HUES64 (cell line): ENCODE results near the gene CPPED1.
"Not testable (repeated sequence)": the region's sequence is repeated elsewhere in the genome, so short reads cannot be mapped to it uniquely, and the experiment has no call there.

ENCODE experiments used
- H3K27ac ChIP-seq: 2 replicates; pipeline ENCODE4 v1.7.0; 2013; ENCODE audit warnings: low read depth, low read length, inconsistent platforms
- H3K27me3 ChIP-seq: 2 replicates; pipeline ENCODE4 v1.6.1; 2013; ENCODE audit warnings: mild to moderate bottlenecking, low read length; ENCODE audit not compliant: insufficient read depth
- H3K36me3 ChIP-seq: 2 replicates; pipeline ENCODE4 v1.6.1; 2013; ENCODE audit warnings: mild to moderate bottlenecking, low read length; ENCODE audit not compliant: insufficient read depth
- H3K4me1 ChIP-seq: 2 replicates; pipeline ENCODE4 v1.6.1; 2013; ENCODE audit warnings: mild to moderate bottlenecking, low read length, moderate library complexity; ENCODE audit not compliant: insufficient read depth
- H3K4me3 ChIP-seq: 2 replicates; pipeline ENCODE4 v1.5.1; 2013; ENCODE audit warnings: mild to moderate bottlenecking, low read length, moderate library complexity
- H3K9ac ChIP-seq: 2 replicates; pipeline ENCODE4 v1.6.1; 2013; ENCODE audit warnings: mild to moderate bottlenecking, low read depth, low read length
- H3K9me3 ChIP-seq: 2 replicates; pipeline ENCODE4 v1.6.1; 2013; ENCODE audit warnings: low read depth, low read length; ENCODE audit not compliant: insufficient read depth
- WGBS: fragments of 150-250, 120-280 bp; methylation state at CpG from one replicate; pipeline ENCODE4 v1.1.7; 2013; ENCODE audit warnings: missing lambda C conversion rate; 5-methylcytosine and 5-hydroxymethylcytosine counted together

The CPPED1 gene

DNA sequence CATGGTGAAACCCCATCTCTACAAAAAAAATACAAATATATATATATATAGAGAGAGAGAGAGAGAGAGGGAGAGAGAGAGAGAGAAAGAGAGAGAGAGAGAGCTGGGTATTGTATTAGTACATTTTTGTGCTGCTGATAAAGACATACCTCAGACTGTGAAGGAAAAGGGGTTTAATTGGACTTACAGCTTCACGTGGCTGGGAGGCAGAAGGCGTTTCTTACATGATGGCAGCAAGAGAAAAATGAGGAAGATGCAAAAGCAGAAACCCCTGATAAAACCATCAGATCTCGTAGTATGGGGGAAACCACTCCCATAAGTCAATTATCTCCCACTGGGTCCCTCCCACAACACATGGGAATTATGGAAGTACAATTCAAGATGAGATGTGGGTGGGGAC lies 37.5 kb downstream of the CPPED1 start:
- H3K27ac ChIP-seq, H3K9ac ChIP-seq, H3K4me1 ChIP-seq, H3K4me3 ChIP-seq, H3K36me3 ChIP-seq, H3K27me3 ChIP-seq, H3K9me3 ChIP-seq: not testable (repeated sequence)
- 93% methylated on average over 3 of the region's 3 CpGs for WGBS

DNA sequence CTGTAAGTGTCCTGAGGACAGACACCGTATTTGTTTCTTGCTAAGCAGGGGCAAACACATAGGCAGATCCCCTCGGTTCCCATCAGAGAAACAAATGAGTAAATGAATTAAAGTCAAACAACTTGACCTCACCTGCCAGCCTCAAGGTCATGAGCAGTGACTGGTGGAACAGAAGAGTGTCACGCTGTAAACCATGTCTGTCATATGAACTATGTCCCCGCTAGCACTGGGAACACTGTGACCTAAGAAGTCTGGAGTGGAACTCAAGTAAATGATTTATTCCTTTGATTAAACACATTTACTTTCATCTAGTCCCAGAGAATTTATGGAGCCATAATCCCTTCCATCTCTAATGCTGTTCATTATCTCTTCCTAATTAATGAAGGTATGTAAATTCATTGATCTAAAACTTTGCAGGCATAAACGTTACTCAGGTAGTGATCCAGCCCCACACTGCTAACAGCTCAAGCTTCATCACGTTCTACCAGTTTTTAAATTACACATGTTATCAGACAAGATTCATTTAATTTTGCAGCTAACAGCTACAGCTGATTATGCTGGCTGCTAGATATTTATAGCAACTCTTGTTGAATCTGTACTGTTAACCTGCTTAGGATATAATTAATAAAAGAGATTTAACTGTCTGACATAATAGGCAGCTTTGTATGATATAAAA lies 38.7 kb downstream of the CPPED1 start:
- H3K4me1 ChIP-seq, result no peaks in the 10 kb centered on the region
- H3K9me3 ChIP-seq, result no peaks in the 10 kb centered on the region
- no peak overlapping the region for H3K27ac ChIP-seq
- H3K9ac ChIP-seq, result no peak overlapping the region
- WGBS, result 94% methylated on average over 6 of the region's 6 CpGs
- H3K4me3 ChIP-seq, result no peak overlapping the region
- H3K27me3 ChIP-seq, result no peaks in the 10 kb centered on the region
- H3K36me3 ChIP-seq, result no peaks in the 10 kb centered on the region

DNA sequence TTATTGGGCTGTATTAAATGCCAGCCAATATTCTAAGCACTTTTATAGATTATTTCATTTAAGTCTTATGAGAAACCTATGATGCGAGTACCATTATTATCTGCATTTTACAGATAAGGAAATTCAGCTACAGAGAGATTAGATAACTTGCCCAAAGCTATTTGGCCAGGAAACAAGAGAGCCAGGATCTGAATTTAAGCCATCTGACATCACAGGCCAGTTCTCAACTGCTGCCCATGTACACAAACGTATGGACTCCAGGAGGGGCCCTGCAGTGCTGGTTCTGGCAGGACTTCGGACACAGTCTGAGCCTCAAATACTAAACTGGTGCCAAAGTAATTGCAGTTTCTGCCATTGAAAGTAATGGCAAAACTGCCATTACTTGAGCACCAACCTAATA lies 40.2 kb downstream of the CPPED1 start:
- Histone ChIP-seq H3K27me3 (no peaks in the 10 kb centered on the region), H3K4me1 (peaks cover 6% of the 10 kb centered on the region; the same call in 1 of the 2 replicates), H3K36me3 (no peaks in the 10 kb centered on the region), H3K4me3 (no peak overlapping the region), H3K27ac (no peak overlapping the region), H3K9me3 (no peaks in the 10 kb centered on the region), H3K9ac (no peak overlapping the region)
- WGBS, result 90% methylated on average over 3 of the region's 3 CpGs

DNA sequence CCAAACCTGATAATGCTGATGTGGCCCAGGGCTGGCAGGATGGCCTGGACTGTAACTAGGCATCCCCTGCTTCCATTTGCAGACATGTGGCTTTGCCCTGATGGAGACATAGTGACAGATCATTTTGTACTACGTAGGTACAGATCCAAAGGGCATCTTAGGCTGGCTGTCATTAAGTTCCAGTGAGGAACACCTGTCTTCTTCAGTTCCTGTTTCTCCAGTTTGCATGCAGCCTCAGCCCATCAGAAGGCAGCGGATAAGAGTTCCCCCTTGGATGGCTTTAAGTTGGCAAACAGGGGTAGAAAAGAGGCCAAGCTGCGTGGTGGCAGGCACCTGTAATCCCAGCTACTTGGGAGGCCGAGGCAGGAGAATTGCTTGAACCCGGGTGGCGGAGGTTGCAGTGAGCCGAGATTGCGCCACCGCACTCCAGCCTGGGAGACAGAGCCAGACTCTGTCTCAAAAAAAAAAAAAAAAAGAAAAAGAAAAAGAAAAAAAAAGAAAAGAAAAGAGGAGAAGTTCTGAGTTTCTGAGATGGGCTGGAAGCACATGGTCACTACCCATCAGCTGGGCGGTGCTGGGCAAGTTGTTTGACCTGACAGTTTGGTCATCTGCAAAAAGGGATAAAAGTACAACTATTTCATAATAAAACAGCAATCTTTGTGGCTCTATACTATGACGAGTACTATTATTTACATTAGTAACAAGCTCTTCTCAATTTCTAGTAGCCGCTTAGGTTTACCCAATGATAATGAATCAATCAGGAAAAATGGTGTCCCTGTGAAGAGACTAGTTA lies 42.7 kb downstream of the CPPED1 start:
- no peak overlapping the region for H3K4me3 ChIP-seq
- 94% methylated on average over 11 of the region's 12 CpGs for WGBS
- no peaks in the 10 kb centered on the region for H3K27me3 ChIP-seq

DNA sequence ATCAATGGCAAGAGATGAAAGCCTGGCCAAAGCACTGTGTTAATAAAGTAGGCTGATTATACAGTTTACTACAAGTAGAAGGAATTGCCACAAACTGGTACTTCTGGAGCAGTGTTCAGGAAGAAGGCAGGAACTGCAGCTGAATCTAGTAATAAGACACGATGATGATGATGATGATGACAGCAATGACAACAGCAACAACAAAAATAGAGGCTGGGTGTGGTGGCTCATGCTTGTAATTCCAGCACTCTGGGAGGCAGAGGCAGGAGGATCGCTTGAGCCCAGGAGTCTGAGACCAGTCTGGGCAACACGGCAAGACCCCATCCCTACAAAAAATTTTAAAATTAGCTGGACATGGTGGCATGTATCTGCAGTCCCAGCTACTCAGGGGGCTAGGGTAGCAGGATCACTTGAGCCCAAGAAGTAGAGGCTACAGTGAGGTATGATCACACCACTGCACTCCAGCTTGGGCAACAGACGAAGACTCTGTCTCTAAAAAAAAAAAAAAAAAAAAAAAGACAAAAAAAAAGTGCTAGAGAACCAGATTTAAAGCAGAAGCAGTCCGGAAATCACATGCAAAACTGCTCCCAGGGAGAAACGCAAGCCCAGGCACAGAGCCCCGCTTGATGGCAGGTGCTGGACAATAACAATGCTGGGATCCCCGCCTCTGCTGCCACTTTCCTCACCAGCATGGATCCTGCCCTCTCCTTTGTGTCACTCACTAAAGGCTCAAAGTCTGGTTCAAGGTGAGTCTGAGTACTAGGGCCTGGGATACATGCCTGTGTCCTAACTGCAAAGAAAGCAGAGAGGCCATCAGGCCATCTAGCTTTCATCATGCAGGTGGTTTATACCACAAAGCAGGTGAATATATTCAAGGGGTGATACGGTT lies 44.8 kb downstream of the CPPED1 start:
- Histone ChIP-seq H3K36me3 (no peaks in the 10 kb centered on the region), H3K9ac (no peak overlapping the region), H3K4me3 (no peak overlapping the region), H3K27ac (no peak overlapping the region), H3K9me3 (no peaks in the 10 kb centered on the region), H3K27me3 (no peaks in the 10 kb centered on the region), H3K4me1 (peaks cover 6% of the 10 kb centered on the region; the same call in 1 of the 2 replicates)
- WGBS, result 81% methylated on average over 9 of the region's 9 CpGs

More for the DNA sequence above, 42.7 kb downstream of the CPPED1 start:
- no peaks in the 10 kb centered on the region for H3K36me3 ChIP-seq
- no peaks in the 10 kb centered on the region for H3K9me3 ChIP-seq
- no peak overlapping the region for H3K9ac ChIP-seq
- peaks cover 6% of the 10 kb centered on the region; the same call in 1 of the 2 replicates for H3K4me1 ChIP-seq
- H3K27ac ChIP-seq, result no peak overlapping the region

DNA sequence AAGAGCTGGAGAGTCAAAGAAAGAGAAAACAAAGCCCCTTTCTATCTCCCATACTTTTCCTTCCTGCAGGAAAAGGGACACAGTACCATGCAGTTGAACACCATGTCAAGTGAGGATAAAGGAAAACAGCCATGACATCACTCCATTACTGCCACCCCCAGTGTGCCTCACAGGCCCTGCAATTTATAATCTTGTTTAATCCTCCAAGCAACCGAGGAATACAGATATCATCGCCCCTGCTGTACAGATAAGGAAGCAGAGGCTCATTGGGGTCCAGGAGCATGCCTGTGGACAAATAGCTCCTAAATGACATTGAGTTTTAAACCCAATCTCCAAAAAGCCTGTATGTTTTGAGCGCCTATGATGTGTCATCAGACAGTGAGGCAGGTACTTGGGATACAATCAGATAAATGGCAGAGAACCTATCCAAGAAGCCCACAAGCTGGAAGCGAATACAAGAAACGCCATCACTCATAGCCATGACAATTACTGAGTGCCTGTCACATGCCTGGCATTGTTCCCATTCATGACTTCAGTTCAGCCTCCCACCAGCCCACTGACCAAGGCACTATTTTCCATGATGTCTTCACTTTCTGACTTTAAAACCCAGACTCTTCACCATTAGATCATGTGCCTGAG lies 45.5 kb downstream of the CPPED1 start:
- H3K27ac ChIP-seq, result no peak overlapping the region
- WGBS, result 84% methylated on average over 5 of the region's 5 CpGs
- no peaks in the 10 kb centered on the region for H3K36me3 ChIP-seq
- no peak overlapping the region for H3K4me3 ChIP-seq
- no peaks in the 10 kb centered on the region for H3K9me3 ChIP-seq
- no peaks in the 10 kb centered on the region for H3K27me3 ChIP-seq
- no peak overlapping the region for H3K9ac ChIP-seq
- peaks cover 6% of the 10 kb centered on the region; the same call in 1 of the 2 replicates for H3K4me1 ChIP-seq

DNA sequence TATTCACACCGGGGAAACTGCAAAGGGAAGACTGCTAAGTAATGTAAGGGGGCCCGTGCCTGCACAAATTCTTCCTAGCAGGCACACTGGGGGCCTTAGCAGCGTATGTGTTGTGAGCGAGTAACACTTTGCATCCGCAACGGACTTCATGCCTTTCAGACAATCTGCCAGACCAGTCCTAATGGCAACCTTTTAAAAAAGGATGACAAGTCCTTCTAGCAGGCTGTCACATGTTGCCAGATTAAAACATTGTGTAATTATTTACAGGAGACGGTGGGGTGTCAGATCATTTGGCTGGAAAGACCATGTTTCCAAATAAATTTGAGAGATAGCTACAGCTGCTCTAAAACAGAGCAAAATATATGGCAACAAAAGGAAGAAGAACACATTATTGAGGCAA lies 46.1 kb downstream of the CPPED1 start:
- H3K9ac ChIP-seq, result no peak overlapping the region
- no peak overlapping the region for H3K4me3 ChIP-seq
- H3K27ac ChIP-seq, result no peak overlapping the region
- H3K4me1 ChIP-seq, result peaks cover 6% of the 10 kb centered on the region; the same call in 1 of the 2 replicates
- H3K36me3 ChIP-seq, result no peaks in the 10 kb centered on the region
- WGBS, result 93% methylated on average over 7 of the region's 7 CpGs
- no peaks in the 10 kb centered on the region for H3K27me3 ChIP-seq
- H3K9me3 ChIP-seq, result no peaks in the 10 kb centered on the region

DNA sequence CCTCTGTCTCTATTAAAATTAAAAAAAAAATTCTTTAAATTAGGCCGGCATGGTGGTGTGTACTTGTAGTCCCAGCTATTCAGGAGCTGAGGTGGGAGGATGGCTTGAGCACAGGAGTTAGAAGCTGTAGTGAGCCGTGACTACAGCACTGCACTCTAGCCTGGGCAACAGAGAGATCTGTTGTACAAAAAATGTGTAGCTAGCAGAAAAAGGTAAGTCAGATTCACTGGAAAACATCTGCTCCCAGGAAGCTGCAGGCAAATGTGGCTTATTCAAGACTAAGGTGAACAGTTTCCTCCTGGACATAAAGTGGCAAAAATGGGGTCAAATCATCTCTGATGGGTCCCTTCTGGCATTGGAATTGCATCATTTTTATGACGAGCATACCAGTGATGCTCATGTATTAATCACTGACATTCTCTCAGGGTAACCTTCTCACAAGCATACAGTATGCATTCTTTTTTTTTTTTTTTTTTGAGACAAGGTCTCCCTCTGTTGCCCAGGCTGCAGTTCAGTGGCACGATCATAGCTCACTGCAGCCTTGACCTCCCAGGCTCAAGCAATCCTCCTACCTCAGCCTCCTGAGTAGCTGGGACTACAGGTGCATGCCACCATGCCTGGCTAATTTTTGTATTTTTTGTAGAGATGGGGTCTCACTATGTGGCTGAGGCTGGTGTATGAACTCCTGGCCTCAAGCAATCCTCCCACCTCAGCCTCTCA lies 48.7 kb downstream of the CPPED1 start:
- H3K27me3 ChIP-seq, result no peaks in the 10 kb centered on the region
- no peaks in the 10 kb centered on the region for H3K36me3 ChIP-seq
- no peak overlapping the region for H3K4me3 ChIP-seq
- 94% methylated on average over 4 of the region's 4 CpGs for WGBS
- peaks cover 9% of the 10 kb centered on the region; the same call in 1 of the 2 replicates for H3K4me1 ChIP-seq
- no peak overlapping the region for H3K27ac ChIP-seq
- H3K9me3 ChIP-seq, result no peaks in the 10 kb centered on the region
- no peak overlapping the region for H3K9ac ChIP-seq

DNA sequence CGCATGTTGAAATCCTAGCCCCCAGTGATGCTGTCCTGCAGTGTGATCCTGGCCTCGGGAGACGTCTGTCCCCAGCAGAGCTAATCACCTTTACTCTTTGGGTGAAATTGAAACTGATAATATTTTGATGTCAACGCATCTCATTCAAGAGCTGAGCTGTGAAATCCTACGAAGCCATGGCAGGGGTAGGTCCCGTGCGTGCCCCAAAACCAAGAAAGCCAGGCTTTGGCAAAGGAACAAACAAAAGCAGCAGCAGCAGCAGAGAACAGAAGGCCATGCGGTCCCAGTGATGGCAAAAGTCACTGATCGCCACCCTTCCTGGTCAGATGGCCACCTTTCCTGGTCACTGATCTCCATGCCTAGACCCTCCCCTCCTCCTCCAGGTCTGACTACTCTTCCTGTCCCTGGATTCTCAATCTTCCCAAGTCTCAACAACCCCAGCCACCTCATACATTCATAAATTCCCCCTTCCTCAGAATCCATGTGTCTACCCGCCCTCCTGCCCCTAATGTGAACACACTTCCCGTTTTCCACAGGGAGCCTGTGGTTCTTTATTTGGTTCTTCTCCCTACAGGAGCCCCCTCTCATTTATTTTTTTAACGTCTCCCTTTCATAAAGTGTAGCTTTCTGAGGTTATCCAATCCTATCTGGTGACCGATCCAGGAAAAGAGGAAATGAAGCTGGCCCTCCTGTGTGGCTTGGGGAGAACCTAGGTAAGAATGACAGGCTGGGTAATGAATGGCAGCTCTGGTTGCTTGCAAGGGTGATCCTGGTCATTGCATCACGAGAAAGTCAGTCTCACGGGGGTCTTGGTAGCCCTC lies 50.3 kb downstream of the CPPED1 start:
- WGBS, result 92% methylated on average over 15 of the region's 15 CpGs
- no peak overlapping the region for H3K4me3 ChIP-seq
- no peaks in the 10 kb centered on the region for H3K9me3 ChIP-seq
- no peaks in the 10 kb centered on the region for H3K27me3 ChIP-seq
- no peak overlapping the region for H3K27ac ChIP-seq
- no peaks in the 10 kb centered on the region for H3K36me3 ChIP-seq
- no peak overlapping the region for H3K9ac ChIP-seq
- peaks cover 3% of the 10 kb centered on the region; the same call in 1 of the 2 replicates for H3K4me1 ChIP-seq

DNA sequence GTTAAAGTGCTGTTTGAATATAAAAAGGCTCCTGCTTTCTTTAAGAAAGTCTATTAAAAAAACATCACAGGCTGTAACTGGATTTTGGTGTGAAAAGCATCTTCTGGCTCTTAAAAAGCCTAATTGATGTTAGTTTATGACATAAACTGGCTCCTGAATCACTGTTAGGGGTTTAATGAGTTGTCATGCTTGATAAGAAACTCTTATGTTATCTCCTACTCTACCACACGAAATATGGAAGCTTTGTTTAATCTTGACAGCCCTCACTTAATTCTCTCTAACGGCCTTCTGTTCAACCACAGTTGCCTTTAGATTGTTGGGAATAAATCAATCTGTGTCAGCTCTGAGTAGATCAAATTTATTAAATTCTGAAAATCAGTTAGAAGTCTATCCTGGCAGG lies 51.5 kb downstream of the CPPED1 start:
- Histone ChIP-seq H3K27me3 (no peaks in the 10 kb centered on the region), H3K9me3 (no peaks in the 10 kb centered on the region), H3K27ac (no peak overlapping the region), H3K9ac (no peak overlapping the region), H3K36me3 (no peaks in the 10 kb centered on the region), H3K4me3 (no peak overlapping the region), H3K4me1 (peaks cover 3% of the 10 kb centered on the region; the same call in 1 of the 2 replicates)
- WGBS, result no CpG with 5 or more reads among the region's 2 CpGs
